Measurements from ENCODE around the gene CPNE4.

Gene CPNE4

DNA sequence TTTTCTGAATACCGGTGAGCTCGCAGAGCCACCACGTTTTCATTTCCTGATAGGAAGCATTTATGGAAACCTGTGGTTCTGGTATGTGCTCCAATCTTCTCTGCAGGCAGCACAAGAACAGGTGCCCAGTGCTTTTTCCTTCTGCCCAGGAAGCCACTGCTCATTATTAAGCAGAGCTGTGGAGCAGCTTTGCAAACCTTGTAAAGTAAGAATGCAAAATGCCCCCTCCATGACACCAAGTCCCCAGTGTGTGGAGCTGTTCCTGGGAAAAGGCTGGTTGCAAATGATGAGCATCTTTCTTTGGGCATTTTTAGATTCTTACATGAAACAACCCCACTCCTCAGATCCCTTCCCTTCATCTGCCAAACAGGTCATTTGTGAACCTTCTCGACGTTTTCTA, 466.4 kb downstream of the CPNE4 start:
- in situ Hi-C loops (cut with MboI; ENCODE audit: low sequenced_read_pairs, unreplicated experiment) = no loop called here
- no peak for DNase-seq (ENCODE audit: low spot score)
- no peak for TF ChIP-seq CTCF (IDR thresholded peaks at IDR 0.05; ENCODE audit: borderline replicate concordance, control extremely low read depth, extremely low read depth, insufficient read depth, missing control alignments)

DNA sequence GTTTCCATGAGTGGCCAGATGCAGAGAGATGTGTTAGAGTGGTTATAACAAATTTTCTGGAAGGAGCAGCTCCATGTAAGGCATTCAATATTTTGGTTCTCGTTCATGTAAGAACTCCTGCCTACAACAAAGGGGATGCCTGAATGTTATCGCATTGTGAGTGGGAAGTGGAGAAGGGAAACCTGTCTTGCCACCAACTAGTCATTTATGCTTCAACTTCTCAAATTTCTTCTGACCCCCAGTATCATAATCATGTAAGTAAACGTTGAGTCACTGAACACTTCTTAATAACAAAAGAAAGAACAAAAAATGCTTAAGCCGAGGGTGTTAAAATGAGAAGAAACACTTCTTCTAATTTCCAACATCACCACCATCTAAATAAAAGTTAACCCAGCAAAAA, 470.0 kb downstream of the CPNE4 start:
- no peak for DNase-seq (ENCODE audit: low spot score)
- in situ Hi-C loops (cut with MboI; ENCODE audit: low sequenced_read_pairs, unreplicated experiment) = no loop called here

DNA sequence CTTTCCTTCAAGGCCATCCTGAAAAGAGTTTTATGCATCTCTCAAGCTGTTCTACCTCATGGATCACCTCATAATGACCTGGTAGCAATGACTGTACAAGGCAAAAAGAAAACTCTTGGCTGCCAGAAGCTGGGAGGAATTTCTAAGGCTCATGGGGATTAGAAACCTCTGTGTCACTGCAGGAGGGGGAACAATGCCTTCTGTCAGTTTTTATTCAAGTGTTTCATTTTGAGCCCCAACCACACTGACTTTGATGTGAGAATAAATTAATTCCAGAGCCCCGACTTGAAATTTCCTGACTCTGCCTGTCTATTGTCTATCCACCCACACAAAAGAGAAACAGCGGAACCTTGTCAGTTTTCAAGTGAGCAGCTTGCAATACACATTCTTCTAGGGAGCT, 473.3 kb downstream of the CPNE4 start:
- in situ Hi-C loops (cut with MboI; ENCODE audit: low sequenced_read_pairs, unreplicated experiment) = no loop called here
- DNase-seq (ENCODE audit: low spot score) = no peak
- TF ChIP-seq CTCF (IDR thresholded peaks at IDR 0.05; ENCODE audit: borderline replicate concordance, control extremely low read depth, extremely low read depth, insufficient read depth, missing control alignments) = no peak

More for the DNA sequence above, 470.0 kb downstream of the CPNE4 start:
- TF ChIP-seq CTCF (IDR thresholded peaks at IDR 0.05; ENCODE audit: borderline replicate concordance, control extremely low read depth, extremely low read depth, insufficient read depth, missing control alignments) = no peak

DNA sequence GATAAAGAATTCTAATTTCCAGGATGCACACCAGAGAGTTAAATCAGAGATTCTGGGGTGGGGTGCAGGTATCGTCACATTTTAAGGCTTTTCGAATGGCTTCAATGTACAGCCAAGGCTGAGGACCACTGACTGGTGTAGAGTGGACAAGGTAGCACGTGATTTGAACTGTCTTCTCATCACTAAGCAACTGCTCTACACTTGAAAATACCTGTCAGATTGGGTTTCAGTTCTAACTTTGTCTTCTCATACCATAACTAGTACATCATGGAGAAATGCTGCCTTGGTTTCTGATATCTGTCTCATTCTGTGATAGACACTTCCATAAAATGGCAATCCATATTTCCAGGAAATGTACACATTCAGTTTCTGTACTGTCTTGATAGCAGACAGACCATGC, 474.0 kb downstream of the CPNE4 start:
- in situ Hi-C loops (cut with MboI; ENCODE audit: low sequenced_read_pairs, unreplicated experiment) = no loop called here
- TF ChIP-seq CTCF (IDR thresholded peaks at IDR 0.05; ENCODE audit: borderline replicate concordance, control extremely low read depth, extremely low read depth, insufficient read depth, missing control alignments) = no peak
- no peak for DNase-seq (ENCODE audit: low spot score)

DNA sequence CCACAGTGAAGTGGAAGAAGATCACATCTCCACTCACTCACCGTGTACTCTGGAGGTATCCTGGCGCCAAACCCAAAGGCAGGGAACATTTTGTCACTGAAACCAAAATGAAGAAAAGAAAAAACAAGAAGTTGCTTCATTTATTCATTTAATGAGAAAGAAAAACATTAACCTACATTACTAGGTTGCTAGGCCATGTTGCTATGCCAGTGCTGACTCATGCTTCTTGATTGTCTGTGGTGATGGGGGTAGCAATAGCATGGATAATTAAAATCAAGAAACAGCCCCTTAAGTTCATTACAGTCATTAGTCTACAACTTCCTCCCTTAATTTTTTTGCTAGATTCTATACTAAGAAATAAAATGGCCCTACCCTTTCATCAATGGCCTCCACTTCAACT, 479.4 kb downstream of the CPNE4 start:
- TF ChIP-seq CTCF (IDR thresholded peaks at IDR 0.05; ENCODE audit: borderline replicate concordance, control extremely low read depth, extremely low read depth, insufficient read depth, missing control alignments) = no peak
- DNase-seq (ENCODE audit: low spot score) = no peak
- in situ Hi-C loops (cut with MboI; ENCODE audit: low sequenced_read_pairs, unreplicated experiment) = no loop called here

DNA sequence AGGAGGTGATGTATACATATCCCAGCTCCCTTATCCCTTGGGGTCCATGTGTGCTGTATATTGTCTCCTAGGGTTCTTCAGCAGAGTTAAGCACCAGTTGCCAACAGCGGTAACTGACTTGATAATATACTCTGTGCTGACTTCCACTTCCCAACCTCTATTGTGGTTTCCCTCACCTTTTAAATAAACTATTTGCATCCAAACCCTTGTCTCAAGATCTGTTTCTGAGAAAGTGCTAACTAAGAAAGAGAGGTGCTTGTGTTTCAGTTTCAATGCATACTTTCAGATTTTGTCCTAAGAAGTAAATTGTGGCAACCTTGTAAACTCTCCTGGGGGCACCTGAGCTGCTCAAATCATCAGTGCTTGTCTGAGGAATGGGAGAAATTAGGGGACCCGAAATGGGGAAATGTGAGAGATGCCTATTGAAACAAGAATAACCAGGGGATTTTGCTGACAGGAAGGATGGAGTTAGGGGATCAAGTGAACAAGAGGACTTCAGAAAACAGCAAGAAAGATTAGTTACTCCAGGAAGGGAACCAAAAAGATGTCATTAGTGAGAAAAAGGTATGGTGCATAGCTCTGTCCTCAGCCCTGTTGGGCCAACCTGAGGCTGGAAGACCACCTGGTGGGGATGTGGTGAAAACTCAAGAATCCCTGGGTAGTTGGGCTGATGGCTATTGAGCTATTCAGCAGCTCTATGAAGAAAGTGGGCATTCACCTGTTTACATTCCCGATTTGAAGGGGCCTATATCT, 481.1 kb downstream of the CPNE4 start:
- in situ Hi-C loops (cut with MboI; ENCODE audit: low sequenced_read_pairs, unreplicated experiment) = no loop called here
- no peak for TF ChIP-seq CTCF (IDR thresholded peaks at IDR 0.05; ENCODE audit: borderline replicate concordance, control extremely low read depth, extremely low read depth, insufficient read depth, missing control alignments)
- DNase-seq (ENCODE audit: low spot score) = no peak

Data from GM13976 (cell line).